HG03565 (cell line): Measurements from ENCODE around the gene GABBR1.
"Not testable (repeated sequence)": the region's sequence is repeated elsewhere in the genome, so short reads cannot be mapped to it uniquely, and the experiment has no call there.

Source experiments
- ATAC-seq: cut with Tn5 transposase; IDR thresholded peaks from one replicate; pipeline ENCODE4 v1.9.1; 2021; ENCODE audit warnings: mild to moderate bottlenecking, moderate library complexity; ENCODE audit not compliant: unreplicated experiment

GABBR1 gene

GRCh38 chr6:29632789-29633533, at the start of gene GABBR1:
Gene GABBR1, minus strand, starts transcription at chr6:29633183. Its CDS starts 798 bp downstream, at chr6:29632385.
- ATAC-seq = no peak

- ATAC-seq = no peak
Observed at GRCh38 chr6:29681811-29682210, 48.8 kb upstream of the GABBR1 start.

- no peak for ATAC-seq
Observed at GRCh38 chr6:29680904-29681303, 47.9 kb upstream of the GABBR1 start, which contains the start of gene ZFP57. Gene ZFP57, minus strand, starts transcription at chr6:29681152. Its CDS starts 4,149 bp downstream, at chr6:29677003.

GRCh38 chr6:29680416-29680815, 47.4 kb upstream of the GABBR1 start:
- ATAC-seq = no peak

GRCh38 chr6:29679962-29680361, 47.0 kb upstream of the GABBR1 start:
- ATAC-seq = no peak

- ATAC-seq = no peak
Observed at GRCh38 chr6:29678114-29678513, 45.1 kb upstream of the GABBR1 start.

- ATAC-seq = no peak
Observed at GRCh38 chr6:29676981-29677601, 44.1 kb upstream of the GABBR1 start.

GRCh38 chr6:29675561-29675960, 42.6 kb upstream of the GABBR1 start:
- no peak for ATAC-seq

- no peak for ATAC-seq
Observed at GRCh38 chr6:29674008-29674407, 41.0 kb upstream of the GABBR1 start.

- no peak for ATAC-seq
Observed at GRCh38 chr6:29673161-29673560, 40.2 kb upstream of the GABBR1 start.

GRCh38 chr6:29672116-29672515, 39.1 kb upstream of the GABBR1 start:
- not testable (repeated sequence) for ATAC-seq

GRCh38 chr6:29671026-29671425, 38.0 kb upstream of the GABBR1 start:
- no peak for ATAC-seq

- ATAC-seq = no peak
Observed at GRCh38 chr6:29667158-29667557, 34.2 kb upstream of the GABBR1 start.

GRCh38 chr6:29666826-29667130, 33.8 kb upstream of the GABBR1 start:
- no peak for ATAC-seq

- ATAC-seq = no peak
Observed at GRCh38 chr6:29665942-29666825, 33.2 kb upstream of the GABBR1 start.

GRCh38 chr6:29663300-29664042, 30.5 kb upstream of the GABBR1 start:
- no peak for ATAC-seq

GRCh38 chr6:29661502-29662141, 28.6 kb upstream of the GABBR1 start:
- ATAC-seq = not testable (repeated sequence)

- no peak for ATAC-seq
Observed at GRCh38 chr6:29661071-29661470, 28.1 kb upstream of the GABBR1 start.

GRCh38 chr6:29656798-29657197, 23.8 kb upstream of the GABBR1 start, which contains the start of gene MOG:
Gene MOG, plus strand, starts transcription at chr6:29657092. Its CDS starts 118 bp downstream, at chr6:29657210.
- ATAC-seq = no peak

- no peak for ATAC-seq
Observed at GRCh38 chr6:29656157-29656556, 23.2 kb upstream of the GABBR1 start.
